IMR-90 (cell line): Measurements from ENCODE around the gene LRPAP1.

Source experiments
- CTCF ChIP-seq: conservative IDR thresholded peaks from 2 replicates; pipeline ENCODE4 v1.5.1; 2012; ENCODE audit warnings: mild to moderate bottlenecking, low read depth, low read length, improper control_type of control experiment
- POLR2A ChIP-seq: IDR thresholded peaks from 2 replicates; pipeline ENCODE4 v1.6.1; 2012; ENCODE audit warnings: mild to moderate bottlenecking, low read depth, low read length
- RFX5 ChIP-seq: IDR thresholded peaks from 2 replicates; pipeline ENCODE4 v1.8.0; 2012; ENCODE audit warnings: low read depth, mild to moderate bottlenecking, low read length, moderate library complexity
- SMC3 ChIP-seq: fragments of 150-350 bp; IDR thresholded peaks from 2 replicates; pipeline ENCODE4 v1.6.1; 2016; ENCODE audit warnings: low read depth, mild to moderate bottlenecking, antibody characterized with exemption, low read length, moderate library complexity
- USF2 ChIP-seq: fragments of 150-350 bp; IDR thresholded peaks from 2 replicates; pipeline ENCODE4 v1.6.1; 2017; ENCODE audit warnings: mild to moderate bottlenecking, antibody characterized with exemption, low read length, low read depth

GRCh38 chr4:3485011-3485791, 47.0 kb downstream of the LRPAP1 start:
- TF ChIP-seq RFX5, result no peak
- TF ChIP-seq CTCF, result no peak
- TF ChIP-seq SMC3, result no peak
- TF ChIP-seq USF2, result no peak
- no peak for TF ChIP-seq POLR2A
